ENCODE measurements around the gene TMEM259.

DNA sequence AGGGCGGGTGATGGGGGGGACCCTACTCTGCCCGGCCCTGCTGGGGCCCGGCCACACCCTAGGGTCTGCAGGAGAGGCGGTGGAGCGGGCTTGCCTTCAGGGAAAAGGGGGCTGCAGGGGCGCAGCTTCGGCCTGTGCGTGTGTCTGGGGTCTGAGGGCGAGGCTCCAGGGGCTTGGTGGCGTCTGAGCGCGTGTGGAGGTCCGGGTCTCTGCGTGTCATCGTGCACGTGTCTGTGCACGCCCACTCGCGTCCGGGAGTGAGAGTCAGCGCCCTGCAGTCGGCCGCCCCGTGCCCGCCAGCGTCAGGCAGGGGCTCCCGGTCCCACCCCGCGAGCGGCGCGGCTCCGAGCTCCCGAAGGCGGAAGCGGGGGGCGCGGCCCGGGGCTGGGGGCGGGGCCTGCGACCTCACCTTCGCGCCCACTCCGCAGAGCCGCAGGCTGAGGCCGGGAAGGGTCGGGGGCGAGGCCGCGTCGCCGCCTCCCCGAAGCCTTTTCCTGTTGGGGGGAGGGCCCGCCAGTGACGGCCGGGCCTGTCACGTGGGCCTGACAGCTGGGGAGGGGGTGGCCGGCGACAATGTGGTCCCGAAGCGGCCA lies 45.9 kb upstream of the TMEM259 start, which contains the start of gene ARHGAP45:
- TF ChIP-seq, protein P1, sequence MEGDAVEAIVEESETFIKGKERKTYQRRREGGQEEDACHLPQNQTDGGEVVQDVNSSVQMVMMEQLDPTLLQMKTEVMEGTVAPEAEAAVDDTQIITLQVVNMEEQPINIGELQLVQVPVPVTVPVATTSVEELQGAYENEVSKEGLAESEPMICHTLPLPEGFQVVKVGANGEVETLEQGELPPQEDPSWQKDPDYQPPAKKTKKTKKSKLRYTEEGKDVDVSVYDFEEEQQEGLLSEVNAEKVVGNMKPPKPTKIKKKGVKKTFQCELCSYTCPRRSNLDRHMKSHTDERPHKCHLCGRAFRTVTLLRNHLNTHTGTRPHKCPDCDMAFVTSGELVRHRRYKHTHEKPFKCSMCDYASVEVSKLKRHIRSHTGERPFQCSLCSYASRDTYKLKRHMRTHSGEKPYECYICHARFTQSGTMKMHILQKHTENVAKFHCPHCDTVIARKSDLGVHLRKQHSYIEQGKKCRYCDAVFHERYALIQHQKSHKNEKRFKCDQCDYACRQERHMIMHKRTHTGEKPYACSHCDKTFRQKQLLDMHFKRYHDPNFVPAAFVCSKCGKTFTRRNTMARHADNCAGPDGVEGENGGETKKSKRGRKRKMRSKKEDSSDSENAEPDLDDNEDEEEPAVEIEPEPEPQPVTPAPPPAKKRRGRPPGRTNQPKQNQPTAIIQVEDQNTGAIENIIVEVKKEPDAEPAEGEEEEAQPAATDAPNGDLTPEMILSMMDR (IDR thresholded peaks at IDR 0.05; ENCODE audit: control extremely low read depth in 1 of 3, insufficient read depth in 1 of 3, low read depth in 1 of 3, low read length in 3 of 3): no peak
- no peak for TF ChIP-seq EGR1 (IDR thresholded peaks at IDR 0.05; ENCODE audit: borderline replicate concordance, low read depth, low read length)
- TF ChIP-seq, protein P2, sequence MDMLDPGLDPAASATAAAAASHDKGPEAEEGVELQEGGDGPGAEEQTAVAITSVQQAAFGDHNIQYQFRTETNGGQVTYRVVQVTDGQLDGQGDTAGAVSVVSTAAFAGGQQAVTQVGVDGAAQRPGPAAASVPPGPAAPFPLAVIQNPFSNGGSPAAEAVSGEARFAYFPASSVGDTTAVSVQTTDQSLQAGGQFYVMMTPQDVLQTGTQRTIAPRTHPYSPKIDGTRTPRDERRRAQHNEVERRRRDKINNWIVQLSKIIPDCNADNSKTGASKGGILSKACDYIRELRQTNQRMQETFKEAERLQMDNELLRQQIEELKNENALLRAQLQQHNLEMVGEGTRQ (IDR thresholded peaks at IDR 0.05; ENCODE audit: low read length): peak; percentile 55

Measured in H1 (cell line).